Effector CD8-positive, alpha-beta T cell (primary cell): ENCODE results near the gene ZFPL1.
A peak's percentile ranks its signal among the peaks of the same experiment; 100 is the strongest.

ENCODE experiments used
- DNase-seq: peaks from one replicate; lab custom pipeline; 2025; lab: John Stamatoyannopoulos, UW

The ZFPL1 gene

DNA sequence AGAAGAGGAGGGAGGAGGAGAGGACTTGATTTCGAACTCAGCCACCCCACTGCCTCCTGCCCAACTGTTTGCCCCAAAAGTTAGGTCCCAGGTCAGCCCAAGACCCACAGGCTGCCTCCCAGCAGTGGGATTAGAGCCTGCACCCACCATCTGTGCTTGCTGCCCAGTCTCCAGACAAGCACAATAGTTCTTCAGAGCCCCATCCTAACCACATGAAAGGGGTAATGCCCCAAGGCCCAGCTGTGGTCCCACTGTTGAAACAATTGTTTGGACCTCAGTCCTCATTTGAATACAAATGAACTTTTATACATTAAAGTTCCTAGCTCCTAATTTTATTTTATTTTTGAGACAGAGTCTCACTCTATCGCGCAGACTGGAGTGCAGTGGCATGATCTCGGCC is 6.6 kb downstream of the ZFPL1 start:
- DNase-seq: no peak

DNA sequence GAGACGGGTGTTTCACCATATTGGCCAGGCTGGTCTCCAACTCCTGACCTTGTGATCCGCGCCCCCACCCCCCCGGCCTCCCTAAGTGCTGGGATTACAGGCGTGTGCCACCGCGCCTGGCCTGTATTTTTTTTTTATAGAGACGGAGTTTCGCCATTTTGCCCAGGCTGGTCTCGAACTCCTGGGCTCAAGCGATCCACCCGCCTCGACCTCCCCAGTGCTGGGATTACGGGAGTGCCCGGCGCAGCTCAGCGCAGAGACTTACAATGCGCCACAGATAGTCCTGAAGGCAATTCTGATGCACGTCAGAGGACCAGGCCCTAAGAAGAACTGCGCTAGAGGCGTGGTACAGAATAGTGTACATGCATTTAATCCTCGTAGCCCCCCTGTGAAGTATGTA is 11.4 kb downstream of the ZFPL1 start:
- no peak for DNase-seq

DNA sequence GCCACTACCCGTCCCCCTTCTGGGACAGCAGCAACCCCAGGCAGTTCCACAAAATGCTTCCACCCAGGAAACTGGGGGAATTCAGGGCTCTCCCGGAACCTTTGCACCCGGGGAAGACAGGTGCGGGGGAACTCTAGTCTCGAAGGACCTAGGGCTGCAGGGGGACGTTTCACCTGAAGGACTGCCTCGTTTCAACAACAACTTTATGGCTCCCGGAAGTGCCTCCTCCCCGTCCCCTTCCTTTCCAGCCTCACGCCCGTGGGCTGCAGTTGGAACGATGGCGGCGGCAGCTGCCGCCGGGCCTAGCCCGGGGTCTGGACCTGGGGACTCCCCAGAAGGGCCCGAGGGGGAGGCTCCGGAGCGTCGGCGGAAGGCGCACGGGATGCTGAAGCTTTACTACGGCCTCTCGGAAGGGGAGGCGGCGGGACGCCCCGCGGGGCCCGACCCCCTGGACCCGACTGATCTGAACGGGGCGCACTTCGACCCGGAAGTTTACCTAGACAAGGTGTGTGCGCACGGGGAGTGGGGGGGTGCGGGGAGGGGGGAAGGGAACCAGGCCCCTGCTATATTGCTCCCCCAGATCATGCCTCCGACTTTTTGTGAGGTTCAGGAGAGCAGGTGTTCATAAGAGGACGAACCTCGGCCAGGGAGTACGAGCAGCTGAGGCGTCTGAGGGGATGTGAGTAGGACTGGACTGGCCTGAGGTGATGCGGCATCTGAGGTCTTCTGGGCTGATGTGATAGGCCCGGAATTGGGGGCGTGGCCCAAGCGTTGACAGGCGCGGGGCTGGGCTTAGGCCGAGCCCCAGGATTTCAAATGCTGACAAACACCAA is 12.2 kb downstream of the ZFPL1 start, which contains the start of gene VPS51:
TSS of gene VPS51 (plus strand) at position 241 of the 833 bp plus-strand sequence. CDS start at position 278, 37 bp downstream.
- DNase-seq: peak; percentile 74

GRCh38 chr11:65096926-65097325 is 12.9 kb downstream of the ZFPL1 start:
- DNase-seq: no peak

- no peak for DNase-seq
These were observed 16.8 kb downstream of the ZFPL1 start for GRCh38 chr11:65100674-65101350.

DNA sequence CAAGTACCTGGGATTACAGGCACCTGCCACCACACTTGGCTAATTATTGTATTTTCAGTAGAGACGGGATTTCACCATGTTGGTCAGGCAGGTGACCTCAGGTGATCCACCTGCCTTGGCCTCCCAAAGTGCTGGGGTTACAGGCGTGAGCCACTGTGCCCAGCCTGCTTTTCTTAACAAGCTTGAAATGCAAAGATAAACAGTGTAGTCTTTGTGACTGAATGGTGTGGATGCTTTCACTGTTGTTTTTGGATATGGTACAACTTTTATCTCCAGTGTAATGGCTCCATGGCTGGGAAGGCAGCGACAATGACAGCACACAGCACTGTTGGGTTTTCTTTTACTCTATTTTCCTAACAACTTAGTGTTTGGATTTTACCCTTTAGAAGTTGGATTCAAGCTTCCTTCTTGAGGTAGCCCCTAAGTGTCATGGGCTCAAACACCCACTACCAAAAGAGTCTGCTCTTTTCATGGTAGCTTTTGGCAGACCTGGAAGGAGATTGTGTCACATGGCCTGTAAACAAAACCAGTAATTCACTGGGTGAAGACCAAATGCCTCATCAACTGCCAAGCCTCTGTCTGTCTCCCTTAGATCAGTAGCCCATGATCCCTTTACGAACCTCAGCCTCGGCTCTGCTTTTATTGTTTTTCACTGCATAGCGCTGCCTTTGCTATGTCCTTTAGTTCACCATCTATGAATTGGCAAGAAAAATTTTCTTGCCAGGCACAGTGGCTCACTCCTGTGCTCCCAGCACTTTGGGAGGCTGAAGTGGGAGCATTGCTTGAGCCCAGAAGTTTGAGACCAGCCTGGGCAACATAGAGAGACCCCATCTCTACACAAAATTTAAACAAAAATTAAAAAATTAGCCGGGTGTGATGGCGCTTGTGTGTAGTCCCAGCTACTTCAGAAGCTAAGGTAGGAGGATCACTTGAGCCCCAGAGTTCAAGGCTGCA is 18.4 kb downstream of the ZFPL1 start:
- no peak for DNase-seq

DNA sequence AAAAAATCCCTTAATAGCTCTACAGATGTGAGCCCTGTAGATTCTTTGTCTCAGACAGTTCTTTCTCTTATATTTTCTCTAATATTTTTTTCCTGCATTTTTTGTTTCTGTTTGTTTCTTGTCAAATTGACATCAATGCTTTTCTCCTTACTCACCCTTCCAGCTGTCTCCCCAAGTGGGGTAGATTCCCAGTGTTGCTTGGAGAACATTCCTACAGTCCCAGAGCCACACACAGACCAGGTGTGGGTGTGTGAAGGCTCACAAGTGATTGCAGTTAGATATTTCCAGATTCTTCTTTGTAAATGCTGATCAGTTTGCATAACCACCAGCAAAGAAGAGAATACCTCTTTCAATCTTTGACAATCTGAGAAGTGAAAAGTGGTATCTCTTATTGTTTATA is 19.5 kb downstream of the ZFPL1 start:
- DNase-seq: no peak

DNA sequence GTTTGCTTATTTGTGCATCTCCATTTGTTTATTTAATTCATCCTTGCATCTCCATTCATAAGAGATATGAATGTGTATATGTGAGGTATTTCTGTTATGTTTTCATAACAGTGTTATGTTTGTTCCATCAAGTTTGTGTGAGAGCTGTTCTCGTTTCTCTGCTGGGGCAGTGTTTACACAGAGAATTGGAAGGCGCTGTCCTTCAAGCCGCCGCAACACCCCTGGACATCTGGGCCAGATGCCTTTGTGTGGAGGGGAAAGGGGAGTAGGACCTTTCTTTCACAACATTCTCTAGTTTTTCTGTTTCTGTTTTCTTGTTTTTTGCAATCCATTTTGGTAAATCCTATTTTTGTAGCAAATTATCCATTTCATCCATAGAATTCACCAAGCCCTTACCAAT is 20.6 kb downstream of the ZFPL1 start:
- no peak for DNase-seq

DNA sequence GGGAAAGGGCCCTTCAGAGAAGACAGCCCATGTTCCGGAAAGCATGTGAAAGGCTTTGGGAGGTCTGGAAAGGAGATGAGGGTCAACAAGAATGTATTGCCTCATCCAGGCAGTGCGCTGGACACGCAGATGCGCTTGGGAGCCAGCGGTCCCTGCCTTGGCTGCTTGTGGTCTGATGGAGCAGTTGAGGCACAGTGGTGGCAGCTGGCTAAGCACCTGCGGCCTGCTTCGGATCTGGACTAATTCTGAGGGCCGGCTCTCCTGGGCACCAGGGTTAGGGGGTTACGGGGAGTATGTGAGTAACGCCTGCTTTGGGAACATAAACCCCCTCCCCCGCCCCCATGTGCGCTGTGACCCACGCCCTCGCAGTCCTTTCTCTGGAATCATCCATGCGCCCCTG is 23.1 kb downstream of the ZFPL1 start:
- DNase-seq: no peak

- no peak for DNase-seq
These were observed 23.9 kb downstream of the ZFPL1 start for GRCh38 chr11:65107751-65108468.

DNA sequence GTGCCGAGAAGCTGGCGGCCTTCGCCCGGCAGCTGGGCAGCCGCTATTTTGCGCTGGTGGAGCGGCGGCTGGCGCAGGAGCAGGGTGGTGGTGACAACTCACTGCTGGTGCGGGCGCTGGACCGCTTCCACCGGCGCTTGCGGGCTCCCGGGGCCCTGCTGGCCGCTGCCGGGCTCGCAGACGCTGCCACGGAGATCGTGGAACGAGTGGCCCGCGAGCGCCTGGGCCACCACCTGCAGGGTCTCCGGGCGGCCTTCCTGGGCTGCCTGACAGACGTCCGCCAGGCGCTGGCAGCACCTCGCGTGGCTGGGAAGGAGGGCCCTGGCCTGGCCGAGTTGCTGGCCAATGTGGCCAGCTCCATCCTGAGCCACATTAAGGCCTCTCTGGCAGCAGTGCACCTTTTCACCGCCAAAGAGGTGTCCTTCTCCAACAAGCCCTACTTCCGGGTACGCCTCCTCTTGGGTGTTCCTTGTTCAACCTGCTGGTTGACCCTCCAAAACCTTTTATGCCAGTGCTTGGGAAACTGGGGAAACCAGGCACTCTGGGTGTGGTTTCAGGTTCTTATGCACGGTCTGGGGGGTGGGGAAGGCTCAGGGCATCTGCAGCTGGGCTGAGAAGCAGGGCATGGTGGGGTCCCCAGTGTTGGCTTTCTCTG is 24.6 kb downstream of the ZFPL1 start:
- no peak for DNase-seq

- no peak for DNase-seq
These were observed 25.5 kb downstream of the ZFPL1 start for GRCh38 chr11:65109231-65110198.

- DNase-seq: peak; percentile 96
These were observed 26.4 kb downstream of the ZFPL1 start for GRCh38 chr11:65110354-65110861.

GRCh38 chr11:65111159-65111743 is 27.2 kb downstream of the ZFPL1 start:
- no peak for DNase-seq

DNA sequence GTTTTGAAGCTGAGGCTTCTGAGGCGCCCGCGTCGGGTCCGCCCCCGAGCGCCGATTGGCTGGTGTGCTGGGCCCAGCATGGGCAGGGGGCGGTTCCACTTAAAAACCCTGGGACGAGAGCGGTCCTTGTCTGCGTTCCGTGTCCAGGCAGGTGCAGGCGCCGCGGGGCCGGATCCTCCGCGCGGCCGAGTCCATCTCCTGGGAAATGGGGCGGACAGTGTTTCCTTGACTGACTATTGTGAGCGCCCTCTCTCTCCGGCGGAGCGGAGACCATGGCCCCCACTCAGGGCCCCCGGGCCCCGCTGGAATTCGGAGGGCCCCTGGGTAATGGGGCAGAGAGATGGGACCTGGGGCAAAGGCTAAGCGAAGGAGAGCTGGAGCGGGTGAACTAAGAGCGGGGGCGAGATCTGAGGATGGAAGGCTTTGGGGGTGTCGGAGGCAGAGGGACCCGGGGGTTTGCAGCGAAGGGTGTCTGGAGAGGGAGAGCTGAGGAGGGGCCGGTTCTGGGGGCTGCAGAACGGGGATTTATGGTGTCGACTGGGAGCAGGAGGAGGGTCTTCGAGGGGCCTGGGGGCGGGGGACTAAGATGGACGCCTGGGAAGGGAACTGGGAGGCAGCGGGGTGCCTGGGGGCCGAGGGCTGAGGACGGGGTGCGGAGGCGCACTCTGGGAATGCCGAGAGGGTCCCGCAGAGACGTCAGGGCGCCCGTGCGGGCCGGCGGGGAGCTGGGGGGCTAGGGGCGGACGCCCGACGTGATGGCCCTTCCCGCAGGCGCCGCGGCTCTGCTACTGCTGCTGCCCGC is 27.9 kb downstream of the ZFPL1 start, which contains the start of gene TM7SF2:
TSS of gene TM7SF2 (plus strand) at position 129 of the 802 bp plus-strand sequence. CDS start at position 273, 144 bp downstream.
- peak; percentile 90 for DNase-seq

GRCh38 chr11:65112546-65113360 is 28.7 kb downstream of the ZFPL1 start:
- peak; percentile 55 for DNase-seq

DNA sequence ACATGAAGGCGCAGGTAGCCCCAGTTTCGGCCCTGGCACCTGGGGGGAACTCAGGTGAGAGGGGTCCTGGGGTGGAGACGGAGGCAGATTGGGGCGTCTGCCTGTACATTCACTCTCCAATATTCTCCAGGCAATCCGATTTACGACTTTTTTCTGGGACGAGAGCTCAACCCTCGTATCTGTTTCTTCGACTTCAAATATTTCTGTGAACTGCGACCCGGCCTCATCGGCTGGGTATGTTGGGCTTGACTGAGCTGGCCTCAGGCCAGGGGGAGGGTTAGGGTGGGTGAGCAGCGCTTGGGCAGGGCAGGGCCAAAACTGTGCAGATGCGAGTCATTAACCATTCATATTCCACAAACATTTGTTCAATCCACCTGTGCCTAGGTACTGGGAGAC is 29.3 kb downstream of the ZFPL1 start:
- no peak for DNase-seq
